ENCODE measurements around the gene SEMA4B. TPM values are rescaled to one million over a fixed set of nuclear protein-coding genes. Genes with fewer than 3 reads are reported as not detected.
A peak's percentile ranks its signal among the peaks of the same experiment; 100 is the strongest.

Gene SEMA4B
- total RNA-seq, 1 donor from 2014 or later, result 21.2 TPM

- peak; percentile 82 for DNase-seq (ENCODE audit: low spot score)
- intact Hi-C loops (cut with DNase I), result loop anchor here (10.0 kb wide), 1 partner anchor 327 kb away; the partner anchor contains the start of gene AP3S2
These were observed 20.2 kb downstream of the SEMA4B start for GRCh38 chr15:90221246-90221900.

- no peak for DNase-seq (ENCODE audit: low spot score)
- intact Hi-C loops (cut with DNase I), result loop anchor here (10.0 kb wide), 1 partner anchor 328 kb away; the partner anchor contains the start of gene AP3S2
These were observed 21.4 kb downstream of the SEMA4B start for GRCh38 chr15:90222547-90222946.

GRCh38 chr15:90223441-90224165 lies 22.5 kb downstream of the SEMA4B start:
- intact Hi-C loops (cut with DNase I), result loop anchor here (10.0 kb wide), 1 partner anchor 329 kb away; the partner anchor contains the start of gene AP3S2
- no peak for DNase-seq (ENCODE audit: low spot score)

- intact Hi-C loops (cut with DNase I), result loop anchor here (5.0 to 10.0 kb wide), 2 partner anchors 33 to 330 kb away; partner anchors contain the start of gene AP3S2
These were observed 23.9 kb downstream of the SEMA4B start for GRCh38 chr15:90225047-90225446.

GRCh38 chr15:90225504-90226234 lies 24.5 kb downstream of the SEMA4B start:
- intact Hi-C loops (cut with DNase I), result loop anchor here (5.0 to 10.0 kb wide), 2 partner anchors 33 to 331 kb away; partner anchors contain the start of gene AP3S2
- no peak for DNase-seq (ENCODE audit: low spot score)

More at GRCh38 chr15:90225047-90225446, 23.9 kb downstream of the SEMA4B start:
- DNase-seq (ENCODE audit: low spot score), result no peak

- intact Hi-C loops (cut with DNase I), result loop anchor here (5.0 to 10.0 kb wide), 2 partner anchors 35 to 333 kb away; partner anchors contain the start of gene AP3S2
- no peak for DNase-seq (ENCODE audit: low spot score)
These were observed 26.2 kb downstream of the SEMA4B start for GRCh38 chr15:90227336-90227735.

- DNase-seq (ENCODE audit: low spot score), result no peak
- intact Hi-C loops (cut with DNase I), result loop anchor here (5.0 to 10.0 kb wide), 2 partner anchors 36 to 333 kb away; partner anchors contain the start of gene AP3S2
These were observed 27.0 kb downstream of the SEMA4B start for GRCh38 chr15:90227816-90228772.

- intact Hi-C loops (cut with DNase I), result loop anchor here (5.0 to 10.0 kb wide), 2 partner anchors 37 to 334 kb away; partner anchors contain the start of gene AP3S2
- no peak for DNase-seq (ENCODE audit: low spot score)
These were observed 27.8 kb downstream of the SEMA4B start for GRCh38 chr15:90228960-90229359.

- DNase-seq (ENCODE audit: low spot score), result no peak
These were observed 29.0 kb downstream of the SEMA4B start for GRCh38 chr15:90230071-90230494.

GRCh38 chr15:90230610-90231009 lies 29.5 kb downstream of the SEMA4B start:
- no peak for DNase-seq (ENCODE audit: low spot score)
- intact Hi-C loops (cut with DNase I), result loop anchor here (5.0 kb wide), 1 partner anchor 37 kb away; the partner anchor contains the start of gene NGRN

More at GRCh38 chr15:90230071-90230494, 29.0 kb downstream of the SEMA4B start:
- intact Hi-C loops (cut with DNase I), result loop anchor here (5.0 kb wide), 1 partner anchor 37 kb away; the partner anchor contains the start of gene NGRN

GRCh38 chr15:90231028-90232017 lies 30.2 kb downstream of the SEMA4B start:
- DNase-seq (ENCODE audit: low spot score), result no peak
- intact Hi-C loops (cut with DNase I), result loop anchor here (5.0 kb wide), 1 partner anchor 36 kb away; the partner anchor contains the start of gene NGRN

- intact Hi-C loops (cut with DNase I), result loop anchor here (5.0 kb wide), 1 partner anchor 35 kb away; the partner anchor contains the start of gene NGRN
- no peak for DNase-seq (ENCODE audit: low spot score)
These were observed 31.1 kb downstream of the SEMA4B start for GRCh38 chr15:90232196-90232595.

- DNase-seq (ENCODE audit: low spot score), result no peak
- intact Hi-C loops (cut with DNase I), result loop anchor here (5.0 kb wide), 1 partner anchor 34 kb away; the partner anchor contains the start of gene NGRN
These were observed 31.8 kb downstream of the SEMA4B start for GRCh38 chr15:90232941-90233386.

GRCh38 chr15:90233387-90234095 lies 32.4 kb downstream of the SEMA4B start, which contains the start of gene CIB1:
TSS of gene CIB1 (minus strand) at chr15:90233941. CDS start at chr15:90233885, 56 bp downstream.
- intact Hi-C loops (cut with DNase I), result loop anchor here (5.0 kb wide), 1 partner anchor 34 kb away; the partner anchor contains the start of gene NGRN
- DNase-seq (ENCODE audit: low spot score), result peak; percentile 99

- intact Hi-C loops (cut with DNase I), result loop anchor here (5.0 kb wide), 1 partner anchor 33 kb away; the partner anchor contains the start of gene NGRN
- DNase-seq (ENCODE audit: low spot score), result no peak
These were observed 33.2 kb downstream of the SEMA4B start, which contains the start of gene GDPGP1 for GRCh38 chr15:90234096-90234988. TSS of gene GDPGP1 (plus strand) at chr15:90234209. CDS start at chr15:90240909, 6,700 bp downstream.
